Measurements from ENCODE around the gene EFNA3.
"Not testable (repeated sequence)": the region's sequence is repeated elsewhere in the genome, so short reads cannot be mapped to it uniquely, and the experiment has no call there.

Gene EFNA3

GRCh38 chr1:155110826-155111225, 32.2 kb downstream of the EFNA3 start:
- DNase-seq (ENCODE audit: low spot score): no peak

- no peak for DNase-seq (ENCODE audit: low spot score)
These were observed 34.9 kb downstream of the EFNA3 start for GRCh38 chr1:155113450-155113980.

GRCh38 chr1:155116113-155116764, 37.6 kb downstream of the EFNA3 start:
- DNase-seq (ENCODE audit: low spot score): no peak

GRCh38 chr1:155117610-155118009, 39.0 kb downstream of the EFNA3 start:
- no peak for DNase-seq (ENCODE audit: low spot score)

- not testable (repeated sequence) for DNase-seq (ENCODE audit: low spot score)
These were observed 39.5 kb downstream of the EFNA3 start for GRCh38 chr1:155118090-155118489.

GRCh38 chr1:155120253-155120652, 41.6 kb downstream of the EFNA3 start:
- no peak for DNase-seq (ENCODE audit: low spot score)

- no peak for DNase-seq (ENCODE audit: low spot score)
These were observed 42.6 kb downstream of the EFNA3 start for GRCh38 chr1:155121249-155121648.

- no peak for DNase-seq (ENCODE audit: low spot score)
These were observed 43.7 kb downstream of the EFNA3 start for GRCh38 chr1:155122308-155122707.

GRCh38 chr1:155123801-155124200, 45.2 kb downstream of the EFNA3 start:
- DNase-seq (ENCODE audit: low spot score): no peak

- no peak for DNase-seq (ENCODE audit: low spot score)
These were observed 46.1 kb downstream of the EFNA3 start for GRCh38 chr1:155124503-155125463.

GRCh38 chr1:155125511-155125945, 46.9 kb downstream of the EFNA3 start:
- peak; percentile 25 for DNase-seq (ENCODE audit: low spot score)

- DNase-seq (ENCODE audit: low spot score): peak; percentile 66
These were observed 47.4 kb downstream of the EFNA3 start for GRCh38 chr1:155125946-155126555.

GRCh38 chr1:155126556-155127104, 48.0 kb downstream of the EFNA3 start:
- peak; percentile 56 for DNase-seq (ENCODE audit: low spot score)

GRCh38 chr1:155127105-155127966, 48.7 kb downstream of the EFNA3 start, which contains the start of gene EFNA1:
TSS of gene EFNA1 (plus strand) at chr1:155127876. CDS start at chr1:155127978, 102 bp downstream.
- DNase-seq (ENCODE audit: low spot score): peak; percentile 64

- no peak for DNase-seq (ENCODE audit: low spot score)
These were observed 49.5 kb downstream of the EFNA3 start for GRCh38 chr1:155127967-155128754.

GRCh38 chr1:155128755-155129473, 50.3 kb downstream of the EFNA3 start:
- peak; percentile 38 for DNase-seq (ENCODE audit: low spot score)

- DNase-seq (ENCODE audit: low spot score): no peak
These were observed 51.8 kb downstream of the EFNA3 start for GRCh38 chr1:155130272-155131006.

GRCh38 chr1:155131285-155131684, 52.6 kb downstream of the EFNA3 start:
- no peak for DNase-seq (ENCODE audit: low spot score)

GRCh38 chr1:155131856-155132255, 53.2 kb downstream of the EFNA3 start:
- DNase-seq (ENCODE audit: low spot score): no peak

All from cerebellar cortex (tissue), 1 donor.